Vagina (tissue), 2 donors: ENCODE measurements around the gene LBX2. TPM values are rescaled to one million over a fixed set of nuclear protein-coding genes. Genes with fewer than 3 reads are reported as not detected.

Experiments used
- DNase-seq, 2 donors: peaks; one replicate each; pipeline ENCODE4 v3.0.0-alpha.2; 2017; ENCODE audit errors: extremely low spot score in 2 of 2
- H3K27ac ChIP-seq: fragments of 200-600 bp; sonication (generic); one replicate; pipeline ENCODE4 v1.5.1; 2019
- H3K27me3 ChIP-seq: fragments of 200-600 bp; sonication (generic); one replicate; pipeline ENCODE4 v1.5.1; 2019
- H3K36me3 ChIP-seq, 2 donors: fragments of 200-600 bp; sonication (generic); one replicate each; pipeline ENCODE4 v1.5.1; 2017 to 2019
- H3K4me1 ChIP-seq: fragments of 200-600 bp; sonication (generic); one replicate; pipeline ENCODE4 v1.5.1; 2019
- H3K4me3 ChIP-seq, 2 donors: fragments of 200-600 bp; sonication (generic); 1 replicate in 1 of 2; 2 replicates in 1 of 2; pipeline ENCODE4 v1.5.1; 2016 to 2019
- H3K9me3 ChIP-seq: fragments of 200-600 bp; sonication (generic); one replicate; pipeline ENCODE4 v1.5.1; 2019
- CTCF ChIP-seq, 3 experiments: fragments of 450-650 bp in 2 of 3; fragments of 200-600 bp in 1 of 3; sonication (generic) in 1 of 3; IDR thresholded peaks; one replicate each; pipeline ENCODE4 v1.5.1; 2017 to 2019; ENCODE audit warnings: antibody characterized with exemption in 3 of 3, mild to moderate bottlenecking in 2 of 3, moderate library complexity in 2 of 3
- POLR2A ChIP-seq, 2 donors: fragments of 450-650 bp; IDR thresholded peaks; one replicate each; pipeline ENCODE4 v1.6.1; 2017; ENCODE audit warnings: antibody characterized with exemption in 2 of 2, mild to moderate bottlenecking in 2 of 2, moderate library complexity in 2 of 2
- POLR2AphosphoS5 ChIP-seq, 2 donors: sonication (generic); formaldehyde crosslinking; IDR thresholded peaks; one replicate each; pipeline ENCODE4 v1.9.0; 2017; ENCODE audit warnings: antibody characterized with exemption in 2 of 2, mild to moderate bottlenecking in 2 of 2, low read depth in 1 of 2; ENCODE audit not compliant: insufficient read depth in 1 of 2
- intact Hi-C: fragments of 100-400 bp; cut with DNase I; formaldehyde crosslinking; loops from one replicate; pipeline ENCODE4 v1.15.1; 2023
- total RNA-seq: library from RNA; depleted of rRNA; stranded (reverse); fragments of >200 nt; gene quantifications from one replicate; pipeline ENCODE4 v1.2.3, GENCODE V29; 2016

Gene LBX2
- total RNA-seq, 1 donor from 2014 or later = not detected

- H3K4me3 ChIP-seq = no peak overlapping the region
- H3K27me3 ChIP-seq = no peaks in the 10 kb centered on the region
- no peaks in the 10 kb centered on the region for H3K9me3 ChIP-seq
- no peak overlapping the region for H3K27ac ChIP-seq
- no peaks in the 10 kb centered on the region for H3K36me3 ChIP-seq
- no peak for TF ChIP-seq POLR2A (IDR thresholded peaks at IDR 0.05)
- TF ChIP-seq POLR2AphosphoS5 (IDR thresholded peaks at IDR 0.05; ENCODE audit: insufficient read depth in 1 of 2, low read depth in 1 of 2) = no peak
- no peak for TF ChIP-seq CTCF (IDR thresholded peaks at IDR 0.05)
- no peak for DNase-seq
- no peaks in the 10 kb centered on the region for H3K4me1 ChIP-seq
- intact Hi-C loops = no loop called here
These were observed 50.6 kb downstream of the LBX2 start for GRCh38 chr2:74448771-74449170.

Other genes starting within 250 kb of the LBX2 start
- 4.4 TPM for gene SLC4A5, start 156.2 kb downstream of the LBX2 start, total RNA-seq
- gene DCTN1, start 119.3 kb downstream of the LBX2 start, total RNA-seq = 95.0 TPM
- 2.7 TPM for gene C2orf81, start 78.0 kb downstream of the LBX2 start, total RNA-seq
- gene WDR54, start 77.9 kb downstream of the LBX2 start, total RNA-seq = 8.8 TPM
- gene RTKN, start 57.7 kb downstream of the LBX2 start, total RNA-seq = 24.6 TPM
- 32.7 TPM for gene INO80B, start 44.5 kb downstream of the LBX2 start, total RNA-seq
- 63.1 TPM for gene WBP1, start 41.2 kb downstream of the LBX2 start, total RNA-seq
- gene MOGS, start 34.2 kb downstream of the LBX2 start, total RNA-seq = 23.6 TPM
- 40.3 TPM for gene MRPL53, start 26.9 kb downstream of the LBX2 start, total RNA-seq
- gene CCDC142, start 16.6 kb downstream of the LBX2 start, total RNA-seq = 41.3 TPM
- 11.8 TPM for gene TTC31, start 16.5 kb downstream of the LBX2 start, total RNA-seq
- gene PCGF1, start 8.1 kb upstream of the LBX2 start, total RNA-seq = 14.7 TPM
- 6.6 TPM for gene TLX2, start 14.8 kb upstream of the LBX2 start, total RNA-seq
- 9.6 TPM for gene DQX1, start 26.6 kb upstream of the LBX2 start, total RNA-seq
- gene AUP1, start 30.1 kb upstream of the LBX2 start, total RNA-seq = 124 TPM
- 24.3 TPM for gene HTRA2, start 30.3 kb upstream of the LBX2 start, total RNA-seq
- gene LOXL3, start 54.3 kb upstream of the LBX2 start, total RNA-seq = 6.1 TPM
- gene DOK1, start 55.1 kb upstream of the LBX2 start, total RNA-seq = 20.1 TPM
- gene M1AP, start 148.7 kb upstream of the LBX2 start, total RNA-seq = 4.9 TPM
- 8.3 TPM for gene SEMA4F, start 154.6 kb upstream of the LBX2 start, total RNA-seq